HG03460 (cell line): ENCODE results near the gene ANKRD34B.
A peak's percentile ranks its signal among the peaks of the same experiment; 100 is the strongest.
"Not testable (repeated sequence)": the region's sequence is repeated elsewhere in the genome, so short reads cannot be mapped to it uniquely, and the experiment has no call there.

ENCODE experiments used
- ATAC-seq: cut with Tn5 transposase; IDR thresholded peaks from one replicate; pipeline ENCODE4 v1.9.1; 2021; ENCODE audit not compliant: unreplicated experiment

ANKRD34B gene

GRCh38 chr5:80569961-80570786 lies at the start of gene ANKRD34B:
TSS of gene ANKRD34B (minus strand) at chr5:80570280. CDS start at chr5:80560019, 10,261 bp downstream.
- ATAC-seq, result no peak

GRCh38 chr5:80619086-80619485 lies 49.0 kb upstream of the ANKRD34B start:
- no peak for ATAC-seq

DNA sequence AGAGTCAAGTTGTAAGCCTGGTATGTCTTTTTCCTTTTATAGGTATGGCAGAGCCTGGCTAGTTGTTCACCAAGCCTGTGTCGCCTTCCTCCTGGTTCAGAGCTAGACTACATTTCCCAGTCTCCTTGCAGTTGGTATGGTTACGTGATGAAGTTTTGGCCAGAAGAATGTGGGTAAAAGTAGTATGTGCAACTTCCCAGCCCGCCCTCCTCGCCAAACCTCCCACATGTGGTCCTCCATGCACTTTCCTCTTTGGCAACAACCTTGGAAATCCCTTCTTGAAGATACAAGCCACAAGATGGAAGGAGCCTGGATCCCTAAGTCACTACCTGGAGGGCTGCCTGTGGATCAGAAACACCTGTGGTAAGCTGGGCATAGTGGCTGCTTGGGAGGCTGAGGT lies 48.4 kb upstream of the ANKRD34B start:
- ATAC-seq, result no peak

- no peak for ATAC-seq
Measured at GRCh38 chr5:80615266-80615914, 45.3 kb upstream of the ANKRD34B start.

DNA sequence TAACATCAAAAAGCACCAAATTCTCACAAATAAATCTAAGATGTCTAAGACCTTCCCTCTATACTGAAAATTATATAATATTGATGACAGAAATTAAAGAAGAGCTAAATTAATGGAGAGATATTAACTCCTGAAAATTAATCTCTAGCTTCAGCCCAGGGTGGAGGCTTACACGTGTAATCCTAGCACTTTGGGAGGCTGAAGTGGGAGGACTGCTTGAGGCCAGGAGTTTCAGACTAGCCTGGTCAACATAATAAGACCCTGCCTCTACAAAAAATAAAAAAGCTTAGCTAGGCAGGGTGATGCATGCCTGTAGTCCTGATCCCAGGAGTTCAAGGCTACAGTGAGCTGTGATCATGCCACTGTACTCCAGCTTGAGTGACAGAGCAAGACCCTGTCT lies 39.6 kb upstream of the ANKRD34B start:
- no peak for ATAC-seq

DNA sequence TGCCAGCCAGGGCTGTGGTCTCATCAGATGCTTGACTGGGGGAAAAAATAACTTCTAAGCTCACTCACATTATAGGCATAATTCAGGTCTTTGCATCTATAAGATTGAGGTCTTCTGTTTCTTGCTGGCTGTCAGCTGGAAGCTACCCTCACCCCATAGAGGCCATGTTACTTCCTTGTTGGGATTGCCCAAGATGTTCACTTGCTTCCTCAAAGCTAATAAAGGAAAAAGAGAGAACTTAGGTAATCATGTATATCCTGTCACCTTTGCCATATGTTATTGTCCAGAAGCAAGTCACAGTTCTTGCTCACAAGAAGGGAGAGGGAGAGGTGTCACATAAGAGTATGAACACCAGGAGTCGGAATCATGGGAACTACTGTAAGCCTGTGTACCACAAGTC lies 38.7 kb upstream of the ANKRD34B start:
- no peak for ATAC-seq

GRCh38 chr5:80607832-80608231 lies 37.8 kb upstream of the ANKRD34B start:
- peak; percentile 86 for ATAC-seq

DNA sequence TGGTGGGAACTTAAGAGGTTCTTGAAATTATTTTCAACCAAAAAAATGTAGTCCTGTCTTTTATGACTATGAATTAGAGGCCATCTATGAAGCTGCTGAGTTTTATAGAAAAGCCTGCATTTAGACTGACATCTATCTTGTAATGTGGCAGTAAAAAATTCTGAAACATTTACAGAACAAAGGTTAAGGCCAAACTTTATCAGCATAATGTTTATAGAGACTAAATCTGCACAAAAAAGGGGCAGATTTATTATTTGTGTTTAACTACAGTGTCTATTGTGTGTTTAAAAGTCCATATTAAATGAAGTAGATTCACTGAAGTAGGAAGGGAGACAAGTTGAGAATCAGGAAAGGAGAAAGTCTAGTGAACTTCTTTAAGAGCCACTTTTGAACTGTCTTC lies 37.3 kb upstream of the ANKRD34B start:
- ATAC-seq, result no peak

- no peak for ATAC-seq
Measured at GRCh38 chr5:80600943-80601693, 31.0 kb upstream of the ANKRD34B start.

- ATAC-seq, result no peak
Measured at GRCh38 chr5:80597500-80597899, 27.4 kb upstream of the ANKRD34B start.

GRCh38 chr5:80594810-80595209 lies 24.7 kb upstream of the ANKRD34B start:
- no peak for ATAC-seq

- ATAC-seq, result no peak
Measured at GRCh38 chr5:80592761-80593160, 22.7 kb upstream of the ANKRD34B start.

- no peak for ATAC-seq
Measured at GRCh38 chr5:80592105-80592504, 22.0 kb upstream of the ANKRD34B start.

DNA sequence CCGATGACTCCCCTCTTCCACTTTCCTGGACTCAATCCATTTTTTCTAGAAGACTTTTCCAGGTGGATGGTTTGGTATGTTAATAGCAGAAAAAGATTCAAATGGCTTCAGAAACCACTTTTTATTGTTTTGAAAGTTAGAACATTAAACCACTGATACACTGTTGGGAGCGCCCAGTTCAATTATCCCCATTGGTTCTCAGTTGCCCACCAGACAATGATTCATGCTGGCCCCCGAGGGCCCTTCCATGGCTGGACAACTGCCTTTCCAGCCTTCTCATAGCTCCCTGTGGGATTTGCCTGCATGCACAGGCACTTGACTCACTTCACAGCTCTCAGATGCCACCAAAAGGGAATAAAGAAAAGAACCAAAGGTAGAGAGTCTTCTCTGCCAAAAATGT lies 21.3 kb upstream of the ANKRD34B start:
- ATAC-seq, result no peak

- ATAC-seq, result no peak
Measured at GRCh38 chr5:80590766-80591165, 20.7 kb upstream of the ANKRD34B start.

DNA sequence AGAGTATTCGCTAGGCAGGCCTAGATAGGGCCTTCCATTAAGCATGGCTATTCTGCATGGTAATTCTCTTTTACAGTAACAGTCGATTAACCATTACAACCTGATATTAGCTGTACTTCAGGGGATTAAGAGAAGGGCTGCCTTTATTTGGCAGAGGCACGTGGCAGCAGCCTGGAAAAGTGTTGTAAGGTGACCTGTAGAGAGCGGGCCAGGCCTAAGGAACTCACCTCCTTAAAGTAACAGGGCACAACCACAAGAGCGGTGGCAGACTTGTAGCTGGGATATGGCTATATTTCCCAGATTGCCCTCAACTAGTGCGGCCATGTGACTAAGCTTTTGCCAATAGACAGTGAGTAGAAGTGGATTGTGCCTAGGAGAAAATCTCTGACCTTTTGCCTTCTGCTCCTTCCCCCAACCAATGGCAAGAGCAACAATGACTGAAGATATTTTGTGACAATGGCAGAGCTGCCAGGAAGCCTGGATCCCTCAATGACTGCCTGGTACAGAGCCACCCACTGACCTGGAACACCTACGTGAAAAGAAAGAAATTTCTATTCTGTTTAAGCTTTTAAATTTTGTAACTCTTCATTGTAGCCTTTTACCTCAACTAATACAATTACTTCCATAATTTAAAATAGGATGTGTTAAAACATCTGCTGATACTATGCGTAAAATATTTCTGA lies 18.9 kb upstream of the ANKRD34B start:
- ATAC-seq, result no peak

- no peak for ATAC-seq
Measured at GRCh38 chr5:80584770-80585169, 14.7 kb upstream of the ANKRD34B start.

- not testable (repeated sequence) for ATAC-seq
Measured at GRCh38 chr5:80580291-80580690, 10.2 kb upstream of the ANKRD34B start.

GRCh38 chr5:80579050-80579449 lies 9.0 kb upstream of the ANKRD34B start:
- no peak for ATAC-seq

GRCh38 chr5:80577707-80578106 lies 7.6 kb upstream of the ANKRD34B start:
- no peak for ATAC-seq

- no peak for ATAC-seq
Measured at GRCh38 chr5:80576383-80576782, 6.3 kb upstream of the ANKRD34B start.
